Pancreas (tissue), 10 donors: Measurements from ENCODE around the gene CAVIN2. TPM values are rescaled to one million over a fixed set of nuclear protein-coding genes. Genes with fewer than 3 reads are reported as not detected.

Experiments
- ATAC-seq, 4 donors: fragments of 200-7000 bp; cut with Tn5 transposase; one replicate each; pipeline versions ENCODE4 v1.8.0 to v1.9.1; 2020; ENCODE audit warnings: mild to moderate bottlenecking in 4 of 4, moderate library complexity in 4 of 4
- DNase-seq, 6 donors: peaks; one replicate each; pipeline ENCODE4 v3.0.0-alpha.2; 2020
- FAIRE-seq: peaks from 2 replicates; lab custom pipeline; 2012; peaks lifted over from hg19 to GRCh38; lab: Jason Lieb, UNC
- H3K27ac ChIP-seq, 4 donors: fragments of 200-600 bp; sonication (generic); 1 replicate in 3 of 4; 2 replicates in 1 of 4; pipeline versions ENCODE4 v1.5.0 to v1.8.0; 2020
- H3K27me3 ChIP-seq, 4 donors: fragments of 200-600 bp; one replicate each; pipeline ENCODE4 v1.8.0; 2021
- H3K36me3 ChIP-seq, 3 donors: fragments of 200-600 bp; sonication (generic) in 1 of 3; one replicate each; pipeline versions ENCODE4 v1.5.0 to v1.8.0; 2020 to 2021
- H3K4me1 ChIP-seq, 3 donors: fragments of 200-600 bp; one replicate each; pipeline ENCODE4 v1.8.0; 2021
- H3K4me3 ChIP-seq, 4 donors: fragments of 200-600 bp; sonication (generic) in 2 of 4; one replicate each; pipeline versions ENCODE4 v1.5.0 to v1.8.0; 2020 to 2021
- H3K9me3 ChIP-seq, 4 donors: fragments of 200-600 bp; one replicate each; pipeline ENCODE4 v1.8.0; 2021
- WGBS, 2 donors: extraction: QIAGEN DNeasy Blood & Tissue Kit; methylation state at CpG; one replicate each; pipeline ENCODE4 v1.1.7; 2013; 5-methylcytosine and 5-hydroxymethylcytosine counted together
- intact Hi-C, 3 donors: fragments of 100-400 bp; cut with DNase I; formaldehyde crosslinking; loops; one replicate each; pipeline versions ENCODE4 v1.11.1 to v1.14.2; 2022
- polyA plus RNA-seq, 2 donors: library from polyadenylated mRNA; stranded (reverse); fragments of 200-250 nt; gene quantifications; one replicate each; pipeline ENCODE4 v1.2.3, GENCODE V29; 2013
- total RNA-seq, 6 donors: library from RNA; stranded (reverse); fragmentation: NEBNext Ultra II Directional in 4 of 6; extraction: Animal tissue kit (Norgen Biotek cat#: 25700) in 4 of 6; gene quantifications; one replicate each; pipeline versions ENCODE4 v1.2.1 to v1.2.4, GENCODE V29; 2021 to 2023
- TF ChIP-seq, protein P1 (sequence below), 4 donors: fragments of 200-600 bp; sonication (generic) in 3 of 4; IDR thresholded peaks; one replicate each; pipeline versions ENCODE4 v1.5.0 to v1.8.0; 2021; ENCODE audit warnings: antibody characterized with exemption in 4 of 4
- donor health status: healthy with polysubstance abuse.
- donor health status: DM: no; HTN: no; CAD: no; lungs with moderate emphysema.
- donor health status: DM: no; HTN: no; CAD: no.
- donor health status: control.
- donor health status: control.
- donor health status: Bipolar disorder and iron deficiency.
- donor health status: DM: yes; HTN: yes; CAD: no.
- donor health status: DM: no; HTN: no; CAD: no.
- donor health status: DM: no; HTN: no; CAD: no.
- donor health status: DM: yes; HTN: yes; CAD: no.

Gene CAVIN2
- total and polyA plus RNA-seq, 8 donors = 1.3 to 7.0 (median 4.6) TPM

DNA sequence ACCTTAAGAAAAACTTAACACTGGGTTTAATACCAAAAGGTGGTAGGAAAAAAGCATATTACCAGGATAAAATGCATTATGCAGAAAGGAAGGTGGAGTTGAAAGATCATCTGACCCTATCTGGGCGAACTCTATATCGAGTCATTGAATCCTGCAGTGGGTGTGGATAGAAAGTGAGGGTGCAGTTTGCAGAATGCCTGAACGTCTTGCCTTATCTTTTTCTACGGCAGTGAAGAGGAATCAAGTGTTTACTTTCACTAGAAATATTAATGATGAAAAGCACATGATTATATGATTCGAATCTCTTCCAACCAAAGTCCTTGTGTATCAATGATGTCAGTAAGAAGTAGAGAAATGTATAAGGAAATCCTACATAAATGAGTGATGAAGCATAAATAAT lies 4.3 kb upstream of the CAVIN2 start:
- H3K4me1 ChIP-seq = peaks cover 0 to 3% (median 3%) of the 10 kb centered on the region in 3 donors
- no peaks in the 10 kb centered on the region for H3K9me3 ChIP-seq
- DNase-seq = no peak
- H3K4me3 ChIP-seq = no peak overlapping the region
- no peak for ATAC-seq
- H3K36me3 ChIP-seq = no peaks in the 10 kb centered on the region
- TF ChIP-seq, protein P1, sequence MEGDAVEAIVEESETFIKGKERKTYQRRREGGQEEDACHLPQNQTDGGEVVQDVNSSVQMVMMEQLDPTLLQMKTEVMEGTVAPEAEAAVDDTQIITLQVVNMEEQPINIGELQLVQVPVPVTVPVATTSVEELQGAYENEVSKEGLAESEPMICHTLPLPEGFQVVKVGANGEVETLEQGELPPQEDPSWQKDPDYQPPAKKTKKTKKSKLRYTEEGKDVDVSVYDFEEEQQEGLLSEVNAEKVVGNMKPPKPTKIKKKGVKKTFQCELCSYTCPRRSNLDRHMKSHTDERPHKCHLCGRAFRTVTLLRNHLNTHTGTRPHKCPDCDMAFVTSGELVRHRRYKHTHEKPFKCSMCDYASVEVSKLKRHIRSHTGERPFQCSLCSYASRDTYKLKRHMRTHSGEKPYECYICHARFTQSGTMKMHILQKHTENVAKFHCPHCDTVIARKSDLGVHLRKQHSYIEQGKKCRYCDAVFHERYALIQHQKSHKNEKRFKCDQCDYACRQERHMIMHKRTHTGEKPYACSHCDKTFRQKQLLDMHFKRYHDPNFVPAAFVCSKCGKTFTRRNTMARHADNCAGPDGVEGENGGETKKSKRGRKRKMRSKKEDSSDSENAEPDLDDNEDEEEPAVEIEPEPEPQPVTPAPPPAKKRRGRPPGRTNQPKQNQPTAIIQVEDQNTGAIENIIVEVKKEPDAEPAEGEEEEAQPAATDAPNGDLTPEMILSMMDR (IDR thresholded peaks at IDR 0.05) = no peak
- intact Hi-C loops = no loop called here
- H3K27me3 ChIP-seq = no peaks in the 10 kb centered on the region
- 67 to 76% methylated on average over 5 of the region's 5 CpGs for WGBS, 2 donors
- FAIRE-seq = no peak
- no peak overlapping the region for H3K27ac ChIP-seq

DNA sequence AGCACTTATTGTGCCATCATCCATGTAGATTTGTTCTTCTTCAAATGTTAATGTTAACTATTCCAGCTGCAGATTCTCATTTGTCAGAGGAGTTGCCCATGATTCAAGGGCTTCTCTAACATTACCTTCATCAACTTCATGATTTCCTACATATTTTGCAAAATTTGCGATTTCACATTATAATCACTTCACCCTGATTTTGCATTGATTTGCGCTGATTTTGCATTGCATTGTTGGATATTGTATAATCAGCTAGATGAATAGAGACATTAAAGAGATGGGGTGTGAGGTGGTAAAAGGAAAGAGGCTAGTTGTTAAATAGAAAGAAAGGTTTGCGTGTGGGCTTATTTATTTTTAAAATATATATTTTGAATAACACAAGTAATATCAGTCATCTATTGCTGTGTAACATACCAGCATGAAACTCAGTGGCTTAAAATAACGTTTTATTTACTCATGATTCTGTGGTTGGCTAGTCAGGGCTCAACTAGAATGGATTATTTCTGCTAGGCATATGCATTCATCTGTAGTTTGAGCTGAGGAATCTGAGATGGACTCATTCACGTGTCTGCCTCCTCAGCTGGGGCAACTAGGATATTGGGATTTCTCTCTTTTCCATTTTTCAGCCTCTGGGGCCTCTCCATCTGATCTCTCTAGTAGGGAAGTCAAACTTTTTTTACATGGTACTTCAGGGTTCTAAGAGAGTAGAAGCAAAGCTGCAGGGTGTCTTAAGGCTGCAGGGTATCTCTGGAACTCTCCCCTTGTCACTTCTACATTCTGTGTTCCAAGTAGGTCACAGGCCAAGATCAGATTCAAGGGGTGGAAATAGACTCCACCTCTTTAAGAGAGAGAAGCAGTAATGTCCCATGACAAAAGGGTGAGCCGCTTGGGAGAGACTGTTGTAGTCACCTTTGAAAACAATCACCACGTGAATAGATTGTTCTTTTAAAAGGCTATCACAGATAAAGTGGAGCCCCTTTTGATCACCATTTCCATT lies 2.2 kb upstream of the CAVIN2 start:
- ATAC-seq (no peak), DNase-seq (no peak), FAIRE-seq (no peak)
- peaks cover 0 to 3% (median 3%) of the 10 kb centered on the region in 3 donors for H3K4me1 ChIP-seq
- TF ChIP-seq, protein P1 (IDR thresholded peaks at IDR 0.05) = no peak
- intact Hi-C loops = no loop called here
- no peaks in the 10 kb centered on the region for H3K27me3 ChIP-seq
- no peak overlapping the region for H3K4me3 ChIP-seq
- 76 to 80% methylated on average over 7 of the region's 7 CpGs for WGBS, 2 donors
- H3K9me3 ChIP-seq = no peaks in the 10 kb centered on the region
- no peaks in the 10 kb centered on the region for H3K36me3 ChIP-seq
- H3K27ac ChIP-seq = no peak overlapping the region

DNA sequence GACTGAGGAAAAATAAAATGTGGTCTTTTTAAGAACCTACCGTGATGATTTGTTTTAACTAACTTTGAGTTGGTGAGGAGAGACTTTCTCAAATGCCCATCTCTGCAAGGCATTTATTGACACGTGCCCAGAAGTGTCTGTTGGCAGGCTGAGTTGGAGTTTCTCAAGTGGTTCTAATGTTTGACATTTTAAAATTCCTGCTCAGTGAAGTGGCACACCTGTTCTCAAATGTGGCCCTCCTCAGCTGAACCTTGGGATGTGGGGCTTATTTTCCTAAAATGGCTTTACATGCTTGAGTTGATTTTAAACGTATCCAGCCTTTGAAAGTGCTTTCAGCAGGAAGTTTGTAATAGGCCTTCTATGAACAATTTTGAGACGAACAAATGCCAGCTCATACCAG lies 876 bp upstream of the CAVIN2 start:
- FAIRE-seq (no peak), DNase-seq (no peak), ATAC-seq (no peak)
- Histone ChIP-seq H3K36me3 (no peaks in the 10 kb centered on the region), H3K27ac (no peak overlapping the region), H3K9me3 (no peaks in the 10 kb centered on the region), H3K4me3 (no peak overlapping the region), H3K27me3 (no peaks in the 10 kb centered on the region), H3K4me1 (peaks cover 0 to 3% (median 0%) of the 10 kb centered on the region in 3 donors)
- WGBS, 2 donors = 54 to 56% methylated on average over 4 of the region's 4 CpGs
- TF ChIP-seq, protein P1 (IDR thresholded peaks at IDR 0.05) = no peak
- intact Hi-C loops = no loop called here

DNA sequence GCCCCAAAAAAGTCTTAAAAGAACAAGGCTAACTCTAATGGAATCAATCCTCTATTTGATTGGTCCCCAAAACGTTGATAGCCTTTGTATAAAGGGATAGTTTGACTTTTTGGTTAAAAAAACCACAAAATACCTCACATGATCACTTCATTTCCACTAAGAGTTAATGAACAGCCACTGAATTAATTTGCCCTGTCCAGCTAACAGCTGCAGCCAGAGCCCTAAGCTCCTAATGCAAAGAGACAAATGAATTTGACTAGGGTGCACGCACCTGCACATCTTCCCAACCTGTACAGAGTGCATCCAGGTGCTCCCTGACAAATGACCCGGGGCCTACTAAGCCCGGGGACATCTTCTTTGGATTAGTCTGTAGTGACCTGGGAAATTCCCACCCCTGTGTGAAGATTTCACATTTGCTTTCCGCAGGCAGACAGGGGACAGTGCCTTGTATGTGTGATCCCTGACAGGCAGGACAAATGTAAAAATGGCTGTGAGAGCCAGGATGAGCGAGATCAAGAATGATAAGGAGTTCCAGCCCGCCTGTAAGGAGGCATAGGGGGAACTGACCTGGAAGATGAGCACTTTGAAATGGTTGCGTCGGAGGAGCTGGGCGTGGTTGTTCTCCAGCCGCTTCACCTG lies 893 bp downstream of the CAVIN2 start:
- no peak for FAIRE-seq
- WGBS, 2 donors = 42 to 53% methylated on average over 11 of the region's 11 CpGs
- H3K27me3 ChIP-seq = no peaks in the 10 kb centered on the region

More for the DNA sequence above, 893 bp downstream of the CAVIN2 start:
- intact Hi-C loops = no loop called here
- Histone ChIP-seq H3K36me3 (no peaks in the 10 kb centered on the region), H3K4me1 (peaks cover 0 to 3% (median 0%) of the 10 kb centered on the region in 3 donors), H3K4me3 (peak overlapping the region in 2 of 4 donors; percentile 19 to 30), H3K9me3 (no peaks in the 10 kb centered on the region), H3K27ac (peak overlapping the region in 1 of 4 donors; percentile 57)
- DNase-seq (no peak), ATAC-seq (peak in 3 of 4 donors; percentile 12 to 23 (median 14))
- TF ChIP-seq, protein P1 (IDR thresholded peaks at IDR 0.05) = no peak
